Activated T-cell treated with anti-CD3 and anti-CD28 coated beads, Interleukin-2, amount 50 U/mL, for 72 hours (primary cell): Measurements from ENCODE around the gene KAT8. TPM values are rescaled to one million over a fixed set of nuclear protein-coding genes. Genes with fewer than 3 reads are reported as not detected.

ENCODE experiments used
- ATAC-seq, 2 donors: fragments of 150-1000 bp; cut with Tn5 transposase; replicated peaks in 1 of 2; 2 replicates each; pipeline ENCODE4 v1.10.0; 2021; ENCODE audit warnings: moderate library complexity in 2 of 2, mild to moderate bottlenecking in 1 of 2
- DNase-seq, 2 donors: peaks; one replicate each; pipeline ENCODE4 v3.0.0; 2021 to 2022; ENCODE audit warnings: mixed read lengths in 1 of 2
- H3K27ac Mint-ChIP-seq: one replicate; pipeline ENCODE4 v1.8.0; 2022; ENCODE audit warnings: mild to moderate bottlenecking, moderate library complexity, mixed read lengths
- H3K27me3 Mint-ChIP-seq: one replicate; pipeline ENCODE4 v1.8.0; 2022; ENCODE audit warnings: low read depth, mixed read lengths
- H3K36me3 Mint-ChIP-seq, 2 donors: one replicate each; pipeline ENCODE4 v1.8.0; 2022; ENCODE audit warnings: mixed read lengths in 2 of 2, mild to moderate bottlenecking in 1 of 2; ENCODE audit not compliant: insufficient read depth in 2 of 2
- H3K4me1 Mint-ChIP-seq: one replicate; pipeline ENCODE4 v1.8.0; 2022; ENCODE audit warnings: low read depth, mixed read lengths
- H3K4me3 Mint-ChIP-seq, 2 donors: one replicate each; pipeline ENCODE4 v1.8.0; 2022; ENCODE audit warnings: mild to moderate bottlenecking in 2 of 2, mixed read lengths in 2 of 2, moderate library complexity in 2 of 2
- H3K9me3 Mint-ChIP-seq, 2 donors: one replicate each; pipeline ENCODE4 v1.8.0; 2022; ENCODE audit warnings: mixed read lengths in 2 of 2
- total RNA-seq, 2 donors: library from RNA; stranded (reverse); gene quantifications; one replicate each; pipeline ENCODE4 v1.2.3, GENCODE V29; 2022

KAT8 gene
- total RNA-seq, 2 donors from 2014 or later: 50.8 to 55.5 TPM

GRCh38 chr16:31079342-31079944 is 38.0 kb upstream of the KAT8 start:
- no peaks in the 10 kb centered on the region for H3K27me3 Mint-ChIP-seq
- peaks cover 25% of the 10 kb centered on the region for H3K4me1 Mint-ChIP-seq
- no peaks in the 10 kb centered on the region for H3K9me3 Mint-ChIP-seq
- ATAC-seq (no peak), DNase-seq (no peak)
- no peak overlapping the region for H3K4me3 Mint-ChIP-seq
- H3K27ac Mint-ChIP-seq: no peak overlapping the region
- H3K36me3 Mint-ChIP-seq: peaks cover 2 to 11% of the 10 kb centered on the region in 2 donors

DNA sequence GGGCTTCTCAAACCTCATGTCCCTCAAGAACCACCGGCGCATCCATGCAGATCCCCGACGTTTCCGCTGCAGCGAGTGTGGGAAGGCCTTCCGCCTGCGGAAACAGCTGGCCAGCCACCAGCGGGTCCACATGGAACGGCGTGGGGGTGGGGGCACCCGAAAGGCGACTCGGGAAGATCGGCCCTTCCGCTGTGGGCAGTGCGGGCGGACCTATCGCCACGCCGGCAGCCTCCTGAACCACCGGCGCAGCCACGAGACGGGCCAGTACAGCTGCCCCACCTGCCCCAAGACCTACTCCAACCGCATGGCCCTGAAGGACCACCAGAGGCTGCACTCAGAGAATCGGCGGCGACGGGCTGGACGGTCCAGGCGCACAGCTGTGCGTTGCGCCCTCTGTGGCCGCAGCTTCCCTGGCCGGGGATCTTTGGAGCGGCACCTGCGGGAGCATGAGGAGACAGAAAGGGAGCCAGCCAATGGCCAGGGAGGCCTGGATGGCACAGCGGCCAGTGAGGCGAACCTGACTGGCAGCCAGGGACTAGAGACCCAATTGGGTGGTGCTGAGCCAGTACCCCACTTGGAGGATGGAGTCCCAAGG is 37.3 kb upstream of the KAT8 start:
- no peaks in the 10 kb centered on the region for H3K27me3 Mint-ChIP-seq
- ATAC-seq: no peak
- H3K4me1 Mint-ChIP-seq: peaks cover 19% of the 10 kb centered on the region
- H3K9me3 Mint-ChIP-seq: no peaks in the 10 kb centered on the region
- no peak for DNase-seq
- H3K36me3 Mint-ChIP-seq: peaks cover 0 to 6% of the 10 kb centered on the region in 2 donors
- H3K4me3 Mint-ChIP-seq: no peak overlapping the region
- no peak overlapping the region for H3K27ac Mint-ChIP-seq

- peak overlapping the region; percentile 75 for H3K27ac Mint-ChIP-seq
- peaks cover 0 to 9% of the 10 kb centered on the region in 2 donors for H3K36me3 Mint-ChIP-seq
- no peaks in the 10 kb centered on the region for H3K9me3 Mint-ChIP-seq
Observed at GRCh38 chr16:31080756-31081419, 36.6 kb upstream of the KAT8 start.

DNA sequence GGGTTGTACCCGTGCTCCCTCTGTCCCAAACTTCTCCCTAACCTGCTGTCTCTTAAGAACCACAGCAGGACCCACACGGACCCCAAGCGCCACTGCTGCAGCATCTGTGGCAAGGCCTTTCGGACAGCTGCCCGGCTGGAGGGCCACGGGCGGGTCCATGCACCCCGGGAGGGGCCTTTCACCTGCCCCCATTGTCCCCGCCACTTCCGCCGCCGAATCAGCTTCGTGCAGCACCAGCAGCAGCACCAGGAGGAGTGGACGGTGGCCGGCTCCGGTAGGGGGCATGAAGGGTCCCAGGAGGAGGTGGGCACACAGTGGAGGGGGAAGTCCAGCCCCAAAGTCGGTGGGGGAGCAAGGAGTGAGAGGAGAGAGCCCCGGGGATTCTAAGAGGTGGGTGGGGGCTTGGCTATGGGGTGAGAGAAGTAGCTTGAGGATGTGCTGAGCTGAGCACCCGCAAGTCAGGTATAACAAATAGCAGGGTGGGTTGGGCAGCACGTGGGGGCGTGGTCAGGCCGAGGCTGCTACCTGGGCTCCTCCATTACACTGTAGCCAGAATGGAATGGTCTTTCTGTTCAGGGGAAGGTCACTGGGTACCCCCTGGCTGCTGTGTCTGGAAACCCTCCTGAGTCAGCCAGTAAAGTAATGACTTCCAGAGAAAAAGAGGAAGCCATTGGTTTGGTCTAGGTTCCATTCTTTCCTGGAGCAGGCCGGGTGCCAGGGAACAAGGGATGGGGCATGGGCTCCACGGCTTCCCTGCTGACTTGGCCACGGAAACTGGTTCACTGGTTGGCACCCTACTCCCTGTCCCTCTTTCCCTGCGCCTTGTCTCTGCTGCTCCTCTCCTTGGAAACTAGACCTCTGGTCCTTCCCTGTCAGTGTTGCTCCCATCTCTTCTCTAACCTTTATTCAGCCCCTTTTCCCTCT is 35.8 kb upstream of the KAT8 start:
- H3K9me3 Mint-ChIP-seq: no peaks in the 10 kb centered on the region
- H3K27ac Mint-ChIP-seq: no peak overlapping the region
- H3K4me3 Mint-ChIP-seq: no peak overlapping the region
- peaks cover 0 to 9% of the 10 kb centered on the region in 2 donors for H3K36me3 Mint-ChIP-seq
- DNase-seq (no peak), ATAC-seq (no peak)
- H3K4me1 Mint-ChIP-seq: peaks cover 5% of the 10 kb centered on the region
- H3K27me3 Mint-ChIP-seq: no peaks in the 10 kb centered on the region

More at GRCh38 chr16:31080756-31081419, 36.6 kb upstream of the KAT8 start:
- DNase-seq (no peak), ATAC-seq (no peak)
- H3K4me1 Mint-ChIP-seq: peaks cover 11% of the 10 kb centered on the region
- H3K4me3 Mint-ChIP-seq: no peak overlapping the region
- H3K27me3 Mint-ChIP-seq: no peaks in the 10 kb centered on the region

GRCh38 chr16:31082368-31083045 is 35.0 kb upstream of the KAT8 start:
- DNase-seq (no peak), ATAC-seq (no peak)
- Mint-ChIP-seq H3K4me3 (no peak overlapping the region), H3K36me3 (peaks cover 0 to 9% of the 10 kb centered on the region in 2 donors), H3K27me3 (no peaks in the 10 kb centered on the region), H3K4me1 (peaks cover 5% of the 10 kb centered on the region), H3K27ac (no peak overlapping the region), H3K9me3 (no peaks in the 10 kb centered on the region)

- Mint-ChIP-seq H3K4me3 (no peak overlapping the region), H3K36me3 (peaks cover 0 to 9% of the 10 kb centered on the region in 2 donors)
Observed at GRCh38 chr16:31083081-31083480, 34.4 kb upstream of the KAT8 start.

DNA sequence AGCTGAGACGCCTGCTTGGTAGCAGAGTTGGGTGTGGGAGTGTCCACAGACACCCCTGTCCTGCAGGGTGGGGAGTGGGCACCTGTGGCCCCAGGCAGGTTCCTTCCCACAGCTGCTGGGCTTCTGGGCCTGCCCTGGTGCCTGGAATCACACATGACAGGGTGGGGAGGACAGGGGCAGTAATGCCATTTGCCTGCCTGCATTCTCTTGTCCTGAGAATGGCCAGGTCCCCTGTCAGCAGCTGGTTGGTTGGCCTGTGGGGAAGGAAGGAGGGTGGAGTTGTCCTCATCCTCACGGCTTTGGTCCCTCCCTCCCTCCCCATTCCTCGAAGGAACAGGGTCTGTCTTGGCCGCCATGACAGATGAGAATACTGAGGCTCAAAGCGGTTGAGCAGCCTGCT is 33.9 kb upstream of the KAT8 start:
- peaks cover 0 to 9% of the 10 kb centered on the region in 2 donors for H3K36me3 Mint-ChIP-seq
- H3K9me3 Mint-ChIP-seq: no peaks in the 10 kb centered on the region
- DNase-seq (no peak), ATAC-seq (no peak)
- H3K27me3 Mint-ChIP-seq: no peaks in the 10 kb centered on the region
- H3K4me3 Mint-ChIP-seq: no peak overlapping the region
- H3K4me1 Mint-ChIP-seq: peaks cover 5% of the 10 kb centered on the region
- no peak overlapping the region for H3K27ac Mint-ChIP-seq

More at GRCh38 chr16:31083081-31083480, 34.4 kb upstream of the KAT8 start:
- Mint-ChIP-seq H3K27ac (no peak overlapping the region), H3K4me1 (peaks cover 5% of the 10 kb centered on the region), H3K27me3 (no peaks in the 10 kb centered on the region), H3K9me3 (no peaks in the 10 kb centered on the region)
- ATAC-seq: no peak
- DNase-seq: no peak

- H3K36me3 Mint-ChIP-seq: peaks cover 0 to 6% of the 10 kb centered on the region in 2 donors
- H3K4me1 Mint-ChIP-seq: peaks cover 5% of the 10 kb centered on the region
- H3K4me3 Mint-ChIP-seq: no peak overlapping the region
- no peaks in the 10 kb centered on the region for H3K9me3 Mint-ChIP-seq
- DNase-seq: no peak
- no peak for ATAC-seq
- no peak overlapping the region for H3K27ac Mint-ChIP-seq
- no peaks in the 10 kb centered on the region for H3K27me3 Mint-ChIP-seq
Observed at GRCh38 chr16:31083981-31084380, 33.5 kb upstream of the KAT8 start.

DNA sequence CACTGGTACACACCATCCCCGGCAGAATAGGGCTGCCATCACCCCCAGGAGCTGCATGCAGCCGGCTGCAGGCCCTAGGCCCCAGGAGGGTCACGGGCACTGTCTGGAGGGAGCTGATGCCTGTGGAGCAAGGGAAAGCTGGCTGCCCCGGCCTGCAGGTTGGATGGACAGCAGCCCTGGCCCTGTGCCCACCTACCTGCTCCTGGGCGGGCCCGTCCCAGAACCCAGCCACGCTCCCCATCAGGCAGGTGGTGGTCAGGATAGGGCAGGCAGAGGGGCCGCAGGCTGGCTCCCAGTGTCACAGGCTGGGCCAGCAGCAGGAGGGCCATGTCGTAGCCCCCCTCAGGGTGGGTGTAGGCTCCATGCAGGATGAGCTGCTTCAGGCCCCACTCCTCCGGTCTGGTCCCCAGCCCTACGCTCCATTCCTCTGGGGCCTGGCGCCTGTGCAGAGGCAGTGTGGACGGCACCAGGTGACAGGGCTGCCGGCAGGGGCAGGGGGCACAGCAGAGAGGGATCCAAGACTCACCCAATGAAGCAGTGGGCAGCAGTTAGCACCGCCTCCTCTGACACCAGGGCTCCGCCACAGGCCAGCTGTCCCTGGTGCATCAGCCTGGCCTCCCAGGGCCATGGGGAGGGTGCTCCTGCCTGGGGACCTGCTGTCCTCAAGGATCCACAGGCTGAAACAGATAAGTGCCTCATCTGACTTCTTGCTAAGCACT is 32.7 kb upstream of the KAT8 start:
- DNase-seq: no peak
- H3K9me3 Mint-ChIP-seq: no peaks in the 10 kb centered on the region
- peaks cover 5% of the 10 kb centered on the region for H3K4me1 Mint-ChIP-seq
- no peak overlapping the region for H3K4me3 Mint-ChIP-seq
- H3K27me3 Mint-ChIP-seq: no peaks in the 10 kb centered on the region
- peaks cover 0 to 3% of the 10 kb centered on the region in 2 donors for H3K36me3 Mint-ChIP-seq
- ATAC-seq: no peak
- no peak overlapping the region for H3K27ac Mint-ChIP-seq

GRCh38 chr16:31085411-31085810 is 32.1 kb upstream of the KAT8 start:
- Mint-ChIP-seq H3K36me3 (peaks cover 0 to 3% of the 10 kb centered on the region in 2 donors), H3K27ac (no peak overlapping the region)
- DNase-seq: no peak

GRCh38 chr16:31085873-31086628 is 31.4 kb upstream of the KAT8 start:
- peaks cover 0 to 3% of the 10 kb centered on the region in 2 donors for H3K36me3 Mint-ChIP-seq
- no peak for ATAC-seq
- no peak for DNase-seq
- H3K4me3 Mint-ChIP-seq: no peak overlapping the region
- H3K9me3 Mint-ChIP-seq: no peaks in the 10 kb centered on the region
- no peaks in the 10 kb centered on the region for H3K27me3 Mint-ChIP-seq
- H3K27ac Mint-ChIP-seq: no peak overlapping the region
- peaks cover under 1% of the 10 kb centered on the region for H3K4me1 Mint-ChIP-seq

More at GRCh38 chr16:31085411-31085810, 32.1 kb upstream of the KAT8 start:
- no peak for ATAC-seq
- Mint-ChIP-seq H3K27me3 (no peaks in the 10 kb centered on the region), H3K4me3 (no peak overlapping the region), H3K4me1 (peaks cover 5% of the 10 kb centered on the region), H3K9me3 (no peaks in the 10 kb centered on the region)
